T-helper 17 cell (primary cell): ENCODE results near the gene PGD. TPM values are rescaled to one million over a fixed set of nuclear protein-coding genes. Genes with fewer than 3 reads are reported as not detected.
"Not testable (repeated sequence)": the region's sequence is repeated elsewhere in the genome, so short reads cannot be mapped to it uniquely, and the experiment has no call there.

Source experiments
- ATAC-seq: fragments of 150-1000 bp; cut with Tn5 transposase; 2 replicates; pipeline ENCODE4 v1.10.0; 2021; ENCODE audit warnings: mild to moderate bottlenecking, moderate library complexity
- DNase-seq, 3 donors: peaks; one replicate each; pipeline versions ENCODE4 v3.0.0 to v3.0.0-alpha.2; 2020 to 2021
- H3K9me3 ChIP-seq: one replicate; pipeline ENCODE4 v1.7.0; 2013; ENCODE audit warnings: low read length, mild to moderate bottlenecking; ENCODE audit not compliant: control insufficient read depth, poor library complexity, severe bottlenecking
- H3K27ac Mint-ChIP-seq: one replicate; pipeline ENCODE4 v1.8.0; 2022; ENCODE audit warnings: mild to moderate bottlenecking, moderate library complexity, mixed read lengths
- H3K27me3 Mint-ChIP-seq: one replicate; pipeline ENCODE4 v1.8.0; 2022; ENCODE audit warnings: mixed read lengths
- H3K36me3 Mint-ChIP-seq: one replicate; pipeline ENCODE4 v1.8.0; 2022; ENCODE audit warnings: low read depth, mixed read lengths
- H3K4me1 Mint-ChIP-seq: one replicate; pipeline ENCODE4 v1.8.0; 2022; ENCODE audit warnings: mild to moderate bottlenecking, mixed read lengths
- H3K4me3 Mint-ChIP-seq: one replicate; pipeline ENCODE4 v1.8.0; 2022; ENCODE audit warnings: mild to moderate bottlenecking, moderate library complexity, mixed read lengths
- total RNA-seq, 4 donors: library from RNA in 2 of 4; stranded (reverse) in 2 of 4; gene quantifications; one replicate each; pipeline ENCODE4 v1.2.3 and lab custom pipeline; 2022 to 2026

Gene PGD
- total RNA-seq, 2 donors from 2014 or later = 22.7 to 40.0 TPM

DNA sequence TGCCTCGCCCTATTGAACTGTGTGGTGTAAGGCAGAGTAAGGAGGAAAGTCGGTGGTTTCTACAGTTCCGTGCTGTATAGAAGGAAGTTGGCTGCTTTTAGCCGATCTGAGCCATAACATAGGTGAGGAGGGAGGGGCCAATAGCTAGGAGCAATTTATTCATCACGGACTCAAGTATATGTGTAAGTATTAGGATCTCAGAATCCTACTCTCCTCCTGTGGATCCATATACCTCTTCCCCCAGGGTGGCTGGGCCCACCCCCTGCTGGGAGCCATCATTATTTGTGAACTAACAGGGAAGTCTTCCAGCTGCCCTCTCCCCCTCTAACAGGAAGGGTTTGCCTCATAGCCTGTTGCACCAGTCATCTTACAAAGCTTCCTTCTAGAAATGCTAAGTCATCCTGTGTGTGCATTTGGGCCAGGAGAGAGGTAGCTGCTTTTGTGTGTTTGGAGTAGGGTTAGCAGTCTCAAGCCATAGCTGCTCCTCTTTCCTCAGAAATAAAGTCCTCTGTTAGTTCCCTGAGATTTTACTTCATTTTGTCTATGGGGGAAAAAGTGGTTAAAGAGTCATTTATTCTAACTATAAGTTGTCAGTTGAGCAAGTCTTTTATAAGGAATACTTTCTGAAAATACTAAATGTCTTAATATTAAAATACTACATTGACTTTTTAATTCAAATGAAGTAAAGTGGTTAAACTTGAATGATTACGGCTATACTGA is 16.5 kb downstream of the PGD start:
- H3K4me1 Mint-ChIP-seq = peaks cover 3% of the 10 kb centered on the region
- no peak overlapping the region for H3K27ac Mint-ChIP-seq
- H3K27me3 Mint-ChIP-seq = no peaks in the 10 kb centered on the region
- no peaks in the 10 kb centered on the region for H3K9me3 ChIP-seq
- peaks cover 17% of the 10 kb centered on the region for H3K36me3 Mint-ChIP-seq
- DNase-seq (no peak), ATAC-seq (peak; percentile 59)
- H3K4me3 Mint-ChIP-seq = no peak overlapping the region

GRCh38 chr1:10415967-10416366 is 17.1 kb downstream of the PGD start:
- not testable (repeated sequence) for H3K4me3 Mint-ChIP-seq, H3K4me1 Mint-ChIP-seq, H3K9me3 ChIP-seq, H3K27me3 Mint-ChIP-seq, DNase-seq, ATAC-seq
- peak overlapping the region; percentile 24 for H3K27ac Mint-ChIP-seq
- H3K36me3 Mint-ChIP-seq = peaks cover 17% of the 10 kb centered on the region

- H3K9me3 ChIP-seq, H3K4me3 Mint-ChIP-seq, H3K27ac Mint-ChIP-seq, H3K4me1 Mint-ChIP-seq, ATAC-seq, DNase-seq, H3K27me3 Mint-ChIP-seq: not testable (repeated sequence)
- peaks cover 15% of the 10 kb centered on the region for H3K36me3 Mint-ChIP-seq
Measured at GRCh38 chr1:10418741-10419140, 19.9 kb downstream of the PGD start.

DNA sequence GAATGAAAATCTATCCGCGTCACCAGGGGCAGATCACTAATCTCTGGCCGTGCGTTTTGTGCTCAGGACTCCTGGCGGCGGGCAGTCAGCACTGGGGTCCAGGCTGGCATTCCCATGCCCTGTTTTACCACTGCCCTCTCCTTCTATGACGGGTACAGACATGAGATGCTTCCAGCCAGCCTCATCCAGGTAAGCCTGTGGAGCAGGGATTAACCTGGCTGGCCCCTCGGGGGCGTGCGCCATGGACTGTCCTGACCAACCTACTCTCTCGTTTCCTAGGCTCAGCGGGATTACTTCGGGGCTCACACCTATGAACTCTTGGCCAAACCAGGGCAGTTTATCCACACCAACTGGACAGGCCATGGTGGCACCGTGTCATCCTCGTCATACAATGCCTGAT is 20.5 kb downstream of the PGD start:
- no peak overlapping the region for H3K27ac Mint-ChIP-seq
- ATAC-seq (no peak), DNase-seq (no peak)
- H3K36me3 Mint-ChIP-seq = peaks cover 15% of the 10 kb centered on the region
- no peaks in the 10 kb centered on the region for H3K9me3 ChIP-seq
- no peak overlapping the region for H3K4me3 Mint-ChIP-seq
- no peaks in the 10 kb centered on the region for H3K27me3 Mint-ChIP-seq
- peaks cover 3% of the 10 kb centered on the region for H3K4me1 Mint-ChIP-seq

DNA sequence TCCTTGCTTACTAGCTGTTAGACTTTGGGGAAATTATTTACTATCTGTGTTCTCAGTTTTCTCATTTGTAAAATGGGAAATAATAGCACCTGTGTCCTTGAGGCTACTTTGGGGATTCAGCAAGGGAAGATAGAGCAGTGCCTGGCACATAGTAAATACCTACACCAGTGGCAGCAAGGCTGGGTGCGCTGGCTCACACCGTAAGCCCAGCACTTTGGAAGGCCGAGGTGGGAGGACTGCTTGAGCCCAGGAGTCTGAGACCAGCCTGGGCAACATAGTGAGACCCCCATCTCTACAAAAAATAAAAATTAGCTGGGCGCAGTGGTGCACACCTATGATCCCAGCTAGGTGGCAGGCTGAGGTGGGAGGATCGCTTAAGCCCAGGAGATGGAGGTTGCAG is 22.8 kb downstream of the PGD start:
- H3K9me3 ChIP-seq = no peaks in the 10 kb centered on the region
- DNase-seq = no peak
- Mint-ChIP-seq H3K27me3 (no peaks in the 10 kb centered on the region), H3K36me3 (peaks cover 12% of the 10 kb centered on the region), H3K4me3 (no peak overlapping the region), H3K4me1 (peaks cover 3% of the 10 kb centered on the region), H3K27ac (no peak overlapping the region)
- no peak for ATAC-seq

GRCh38 chr1:10424034-10424433 is 25.2 kb downstream of the PGD start:
- no peak for ATAC-seq
- H3K9me3 ChIP-seq = no peaks in the 10 kb centered on the region
- Mint-ChIP-seq H3K27me3 (no peaks in the 10 kb centered on the region), H3K4me3 (no peak overlapping the region), H3K4me1 (peaks cover 5% of the 10 kb centered on the region), H3K27ac (no peak overlapping the region), H3K36me3 (peaks cover 6% of the 10 kb centered on the region)
- DNase-seq = no peak

- H3K27ac Mint-ChIP-seq = no peak overlapping the region
- peaks cover 2% of the 10 kb centered on the region for H3K36me3 Mint-ChIP-seq
- peaks cover 4% of the 10 kb centered on the region for H3K4me1 Mint-ChIP-seq
- DNase-seq (no peak), ATAC-seq (no peak)
- no peak overlapping the region for H3K4me3 Mint-ChIP-seq
- no peaks in the 10 kb centered on the region for H3K27me3 Mint-ChIP-seq
- no peaks in the 10 kb centered on the region for H3K9me3 ChIP-seq
Measured at GRCh38 chr1:10424651-10425050, 25.8 kb downstream of the PGD start.

DNA sequence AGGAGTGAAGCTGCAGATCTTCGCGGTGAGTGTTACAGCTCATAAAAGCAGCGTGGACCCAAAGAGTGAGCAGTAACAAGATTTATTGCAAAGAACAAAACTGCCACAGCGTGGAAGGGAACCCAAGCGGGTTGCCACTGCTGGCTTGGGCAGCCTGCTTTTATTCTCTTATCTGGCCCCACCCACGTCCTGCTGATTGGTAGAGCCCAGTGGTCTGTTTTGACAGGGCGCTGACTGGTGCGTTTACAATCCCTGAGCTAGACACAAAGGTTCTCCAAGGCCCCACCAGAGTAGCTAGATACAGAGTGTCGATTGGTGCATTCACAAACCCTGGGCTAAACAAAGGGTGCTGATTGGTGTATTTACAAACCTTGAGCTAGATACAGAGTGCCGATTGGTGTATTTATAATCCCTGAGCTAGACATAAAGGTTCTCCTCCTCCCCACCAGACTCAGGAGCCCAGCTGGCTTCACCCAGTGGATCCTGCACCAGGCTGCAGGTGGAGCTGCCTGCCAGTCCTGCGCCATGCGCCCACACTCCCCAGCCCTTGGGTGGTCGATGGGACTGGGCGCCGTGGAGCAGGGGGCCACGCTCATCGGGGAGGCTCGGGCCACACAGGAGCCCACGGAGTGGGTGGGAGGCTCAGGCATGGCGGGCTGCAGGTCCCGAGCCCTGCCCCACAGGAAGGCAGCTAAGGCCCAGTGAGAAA is 27.1 kb downstream of the PGD start:
- H3K36me3 Mint-ChIP-seq, ATAC-seq, H3K27ac Mint-ChIP-seq, H3K9me3 ChIP-seq, H3K4me3 Mint-ChIP-seq, DNase-seq, H3K27me3 Mint-ChIP-seq: not testable (repeated sequence)
- peaks cover 11% of the 10 kb centered on the region for H3K4me1 Mint-ChIP-seq

- H3K9me3 ChIP-seq, H3K27me3 Mint-ChIP-seq, H3K4me3 Mint-ChIP-seq, ATAC-seq, DNase-seq, H3K36me3 Mint-ChIP-seq, H3K27ac Mint-ChIP-seq: not testable (repeated sequence)
- peaks cover 16% of the 10 kb centered on the region for H3K4me1 Mint-ChIP-seq
Measured at GRCh38 chr1:10426535-10426848, 27.6 kb downstream of the PGD start.

DNA sequence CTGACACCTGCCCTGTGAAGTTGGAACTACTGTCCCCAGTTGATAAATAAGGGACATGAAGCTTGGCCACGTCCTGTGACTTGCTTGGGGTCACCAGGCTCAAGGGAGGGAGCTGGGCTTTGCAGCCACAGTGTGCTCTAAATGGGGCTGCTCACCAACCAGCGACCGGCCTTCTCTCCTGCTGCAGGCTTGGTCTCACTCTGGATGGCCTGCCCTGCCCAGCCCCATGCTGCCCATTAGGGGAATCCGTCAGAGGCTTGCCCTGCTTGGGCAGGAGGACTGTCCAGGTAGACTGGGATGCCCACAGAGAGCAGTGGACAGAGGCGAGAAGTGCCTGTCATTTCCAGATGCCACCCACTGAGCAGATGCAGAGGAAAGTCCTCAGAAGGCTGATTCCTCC is 30.1 kb downstream of the PGD start:
- peak overlapping the region; percentile 94 for H3K4me3 Mint-ChIP-seq

DNA sequence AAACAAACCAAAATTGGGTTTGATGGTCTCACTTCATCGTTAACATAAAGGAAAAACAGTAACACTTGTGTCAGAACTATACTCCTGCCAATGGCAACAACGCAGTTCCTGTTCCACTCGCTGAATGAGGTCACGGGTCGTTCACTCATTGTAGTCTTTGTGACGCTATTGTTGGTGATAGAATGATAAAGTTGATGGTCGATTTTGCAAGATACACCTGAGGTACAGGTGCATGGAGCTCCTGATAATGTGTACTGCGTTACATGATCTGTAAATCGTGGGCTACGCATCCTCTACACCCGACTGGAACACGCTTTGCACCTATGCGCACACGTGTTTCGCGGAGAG is 31.0 kb downstream of the PGD start:
- H3K27ac Mint-ChIP-seq = peak overlapping the region; percentile 88
- peak; percentile 21 for ATAC-seq

More for the DNA sequence above, 30.1 kb downstream of the PGD start:
- H3K9me3 ChIP-seq = no peaks in the 10 kb centered on the region
- Mint-ChIP-seq H3K27me3 (no peaks in the 10 kb centered on the region), H3K27ac (peak overlapping the region; percentile 29), H3K4me1 (peaks cover 16% of the 10 kb centered on the region), H3K36me3 (no peaks in the 10 kb centered on the region)
- ATAC-seq (no peak), DNase-seq (no peak)

GRCh38 chr1:10430216-10431069 is 31.6 kb downstream of the PGD start, which contains the start of gene CENPS:
TSS of gene CENPS (plus strand) at chr1:10430433. CDS start at chr1:10430518, 85 bp downstream.
- H3K27me3 Mint-ChIP-seq = no peaks in the 10 kb centered on the region
- peak within 1 kb of the TSS; percentile 88 for H3K27ac Mint-ChIP-seq
- no peaks in the 10 kb centered on the region for H3K9me3 ChIP-seq
- peaks cover 16% of the 10 kb centered on the region for H3K4me1 Mint-ChIP-seq
- peak; percentile 78 to 88 (median 87) for DNase-seq
- H3K36me3 Mint-ChIP-seq = no peaks in the 10 kb centered on the region
- peak; percentile 85 for ATAC-seq
- peak within 1 kb of the TSS; percentile 94 for H3K4me3 Mint-ChIP-seq

More for the DNA sequence above, 31.0 kb downstream of the PGD start:
- Mint-ChIP-seq H3K4me1 (peaks cover 16% of the 10 kb centered on the region), H3K27me3 (no peaks in the 10 kb centered on the region), H3K4me3 (peak overlapping the region; percentile 94), H3K36me3 (no peaks in the 10 kb centered on the region)
- DNase-seq = no peak
- H3K9me3 ChIP-seq = no peaks in the 10 kb centered on the region

- Mint-ChIP-seq H3K36me3 (no peaks in the 10 kb centered on the region), H3K4me1 (peaks cover 16% of the 10 kb centered on the region), H3K27me3 (no peaks in the 10 kb centered on the region), H3K27ac (peak overlapping the region; percentile 88), H3K4me3 (peak overlapping the region; percentile 94)
- DNase-seq (no peak), ATAC-seq (no peak)
- H3K9me3 ChIP-seq = no peaks in the 10 kb centered on the region
Measured at GRCh38 chr1:10431070-10431730, 32.3 kb downstream of the PGD start.
